HepG2 (cell line): ENCODE measurements around the gene ZNF3. TPM values are rescaled to one million over a fixed set of nuclear protein-coding genes. Genes with fewer than 3 reads are reported as not detected.

Experiments used
- ATAC-seq: fragments of 200-7000 bp; cut with Tn5 transposase; 3 replicates; pipeline ENCODE4 v1.9.1; 2020; ENCODE audit warnings: mild to moderate bottlenecking, moderate library complexity
- BruUV-seq: library from RNA; stranded (reverse); fragments of 400-500 nt; replicated peaks from 2 replicates; lab custom pipeline; 2021; lab: Mats Ljungman, UMichigan
- CTCF ChIA-PET: fragments of 300-600 bp; formaldehyde crosslinking; extraction: SDS; loops from one replicate; lab custom pipeline; 2021; ENCODE audit warnings: low total read pairs, inconsistent platforms, low intra/inter-chr PET ratio; lab: Yijun Ruan, JAX
- POLR2A ChIA-PET: fragments of 350-600 bp; sonication (Branson Sonifier 250); formaldehyde crosslinking; loops from one replicate; lab custom pipeline; 2020; ENCODE audit warnings: antibody characterized with exemption, inconsistent platforms; lab: Yijun Ruan, JAX
- DNase-seq: peaks from one replicate; pipeline ENCODE4 v3.0.0-alpha.2; 2015; ENCODE audit warnings: low spot score
- FAIRE-seq: peaks from 3 replicates; lab custom pipeline; 2011; peaks lifted over from hg19 to GRCh38; lab: Jason Lieb, UNC
- H2AFZ ChIP-seq: one replicate; pipeline ENCODE4 v1.6.1; 2011; ENCODE audit warnings: low read length, inconsistent platforms
- H3K27ac ChIP-seq: fragments of 300-600 bp; 3 replicates; pipeline ENCODE4 v1.8.0; 2011; ENCODE audit warnings: mixed run types, mild to moderate bottlenecking, mixed read lengths, low read length, inconsistent platforms; ENCODE audit not compliant: insufficient read depth; ENCODE audit errors: extremely low read length
- H3K27me3 ChIP-seq, 2 experiments: fragments of 200-600 bp in 1 of 2; 2 replicates in 1 of 2; 3 replicates in 1 of 2; pipeline versions ENCODE4 v1.6.0 to v1.8.0; 2011; ENCODE audit warnings: low read length in 2 of 2, mild to moderate bottlenecking in 2 of 2, moderate library complexity in 2 of 2, inconsistent platforms in 1 of 2; ENCODE audit not compliant: insufficient read depth in 2 of 2, control insufficient read depth in 1 of 2
- H3K36me3 ChIP-seq, 2 experiments: fragments of 200-600 bp in 1 of 2; replicated peaks in 1 of 2; 2 replicates in 1 of 2; 3 replicates in 1 of 2; pipeline versions ENCODE4 v1.5.1 to v1.8.0; 2011; ENCODE audit warnings: low read length in 2 of 2, inconsistent platforms in 1 of 2; ENCODE audit not compliant: insufficient read depth in 2 of 2, control insufficient read depth in 1 of 2
- H3K4me1 ChIP-seq: 2 replicates; pipeline ENCODE4 v1.5.1; 2012; ENCODE audit warnings: low read length, inconsistent platforms; ENCODE audit not compliant: insufficient read depth
- H3K4me2 ChIP-seq: 2 replicates; pipeline ENCODE4 v1.6.0; 2011; ENCODE audit warnings: low read depth, low read length, inconsistent platforms
- H3K4me3 ChIP-seq, 3 experiments: fragments of 200-600 bp in 1 of 3; sonication (generic), shearing (Covaris generic) in 1 of 3; replicated peaks in 1 of 3; 2 replicates each; pipeline ENCODE4 v1.5.1; 2011 to 2016; ENCODE audit warnings: low read length in 3 of 3, inconsistent platforms in 2 of 3, low read depth in 2 of 3, mild to moderate bottlenecking in 2 of 3, control low read depth in 1 of 3, mixed read lengths in 1 of 3; ENCODE audit not compliant: insufficient read depth in 1 of 3
- H3K79me2 ChIP-seq: one replicate; pipeline ENCODE4 v1.6.1; 2011; ENCODE audit warnings: low read length, inconsistent platforms; ENCODE audit not compliant: insufficient read depth
- H3K9ac ChIP-seq: 2 replicates; pipeline ENCODE4 v1.6.0; 2011; ENCODE audit warnings: mild to moderate bottlenecking, low read depth, low read length, inconsistent platforms; ENCODE audit not compliant: insufficient read depth
- H3K9me3 ChIP-seq: 2 replicates; pipeline ENCODE4 v1.5.1; 2012; ENCODE audit warnings: mild to moderate bottlenecking, low read length
- H4K20me1 ChIP-seq: 2 replicates; pipeline ENCODE4 v1.6.0; 2011; ENCODE audit warnings: inconsistent platforms, mild to moderate bottlenecking, low read length, moderate library complexity; ENCODE audit not compliant: insufficient read depth
- ARID4A ChIP-seq: sonication (generic); formaldehyde crosslinking; IDR thresholded peaks from 2 replicates; pipeline ENCODE4 v1.5.0; 2020; ENCODE audit warnings: mild to moderate bottlenecking, missing genetic modification reagents, borderline replicate concordance
- RBFOX2 ChIP-seq: fragments of 200-400 bp; formaldehyde crosslinking; IDR thresholded peaks from 2 replicates; pipeline ENCODE4 v1.6.1; 2017; ENCODE audit warnings: low read depth, mild to moderate bottlenecking, low read length
- REST ChIP-seq, 2 experiments: IDR thresholded peaks; 2 replicates each; pipeline ENCODE4 v1.6.1; 2011 to 2012; ENCODE audit warnings: low read length in 2 of 2, borderline replicate concordance in 1 of 2, low read depth in 1 of 2, mild to moderate bottlenecking in 1 of 2, moderate library complexity in 1 of 2
- SOX13 ChIP-seq, 3 experiments: fragments of 450-650 bp in 1 of 3; sonication (generic) in 1 of 3; formaldehyde crosslinking in 1 of 3; IDR thresholded peaks in 2 of 3; conservative IDR thresholded peaks in 1 of 3; 2 replicates each; pipeline versions ENCODE4 v1.5.0 to v1.6.1; 2016 to 2020; ENCODE audit warnings: antibody characterized with exemption in 1 of 3, mild to moderate bottlenecking in 1 of 3, missing compliant biosample characterization in 1 of 3, missing genetic modification reagents in 1 of 3, moderate library complexity in 1 of 3
- ZNF710 ChIP-seq: sonication (generic); formaldehyde crosslinking; IDR thresholded peaks from 2 replicates; pipeline ENCODE4 v1.5.0; 2020; ENCODE audit warnings: mild to moderate bottlenecking, missing genetic modification reagents, borderline replicate concordance
- ZSCAN9 ChIP-seq: IDR thresholded peaks from 2 replicates; pipeline ENCODE4 v1.6.1; 2016; ENCODE audit warnings: borderline replicate concordance
- WGBS: methylation state at CpG from one replicate; pipeline ENCODE4 v1.1.6; 2017; ENCODE audit warnings: low lambda C conversion rate; 5-methylcytosine and 5-hydroxymethylcytosine counted together
- in situ Hi-C: cut with HindIII; loops from 2 replicates; pipeline ENCODE4 v1.10.0; 2017; ENCODE audit warnings: low pct_unique_long_range_greater_than_20kb; ENCODE audit not compliant: extremely low pct_ligation_motif_present
- intact Hi-C: fragments of 100-400 bp; cut with micrococcal nuclease; formaldehyde crosslinking; loops from one replicate; pipeline ENCODE4 v1.10.0; 2022; ENCODE audit not compliant: unreplicated experiment
- polyA plus RNA-seq, 8 experiments: library from polyadenylated mRNA; depleted of rRNA in 3 of 8; stranded (reverse) in 7 of 8; unstranded in 1 of 8; fragments of >200 nt; fragmentation: Illumina TruSeq in 4 of 8; extraction: Trizol in 4 of 8; gene quantifications; 2 replicates each; pipeline versions ENCODE4 v1.2.1 to v1.2.3, GENCODE V29; 2011 to 2016; ENCODE audit warnings: low read depth in 4 of 8, missing spikeins in 1 of 8, mixed read lengths in 1 of 8; ENCODE audit not compliant: insufficient read depth in 1 of 8
- total RNA-seq, 5 experiments: library from RNA; depleted of rRNA; stranded (reverse); fragments of >200 nt; fragmentation: Illumina TruSeq; extraction: Trizol; gene quantifications; 2 replicates each; pipeline ENCODE4 v1.2.3, GENCODE V29; 2016; ENCODE audit warnings: low read depth in 1 of 5

The ZNF3 gene
- total and polyA plus RNA-seq, 2 of the 13 experiments (the other 11 are each of a cell fraction or from before 2014, with no cell fraction given) = 33.7 to 56.9 TPM

- POLR2A ChIA-PET = interaction anchor here (4.3 kb wide), 1 partner anchor 8 kb away, joined by 33 read pairs; the partner anchor contains the start of genes AP4M1 and MCM7
- no peaks in the 10 kb centered on the region for H3K9me3 ChIP-seq
- H3K27ac ChIP-seq = peak overlapping the region; percentile 26
- H3K9ac ChIP-seq = no peak overlapping the region
- H4K20me1 ChIP-seq = no peaks in the 10 kb centered on the region
- no peaks in the 10 kb centered on the region; a peak in 1 of 5 replicates for H3K27me3 ChIP-seq
- FAIRE-seq (no peak), DNase-seq (no peak), ATAC-seq (no peak)
- no peak for TF ChIP-seq ZSCAN9 (CRISPR knock-in tag)
- TF ChIP-seq ARID4A = peak; percentile 27; the same call in 1 of the 2 replicates
- TF ChIP-seq RBFOX2 = peak; percentile 16; the same call in 1 of the 2 replicates
- in situ Hi-C loops = no loop called here
- H3K4me2 ChIP-seq = no peak overlapping the region
- CTCF ChIA-PET = no interaction called here
- no peak overlapping the region for H3K4me3 ChIP-seq
- peaks cover 12% of the 10 kb centered on the region for H3K79me2 ChIP-seq
- intact Hi-C loops = no loop called here
- 96% methylated on average over 9 of the region's 13 CpGs for WGBS
- no TSS peak for BruUV-seq
- peaks cover 51 to 80% of the 10 kb centered on the region in 2 experiments for H3K36me3 ChIP-seq
- peaks cover 31% of the 10 kb centered on the region for H3K4me1 ChIP-seq
- H2AFZ ChIP-seq = no peak overlapping the region
Measured at GRCh38 chr7:100093498-100093897, 12.0 kb upstream of the ZNF3 start.

GRCh38 chr7:100093054-100093453, 11.5 kb upstream of the ZNF3 start:
- Histone ChIP-seq H3K27ac (peak overlapping the region; percentile 26), H3K36me3 (peaks cover 47 to 75% of the 10 kb centered on the region in 2 experiments), H4K20me1 (no peaks in the 10 kb centered on the region), H3K27me3 (no peaks in the 10 kb centered on the region; a peak in 1 of 5 replicates), H3K4me3 (no peak overlapping the region), H3K4me2 (no peak overlapping the region), H2AFZ (no peak overlapping the region), H3K4me1 (peaks cover 35% of the 10 kb centered on the region), H3K79me2 (peaks cover 10% of the 10 kb centered on the region), H3K9ac (no peak overlapping the region), H3K9me3 (no peaks in the 10 kb centered on the region)
- in situ Hi-C loops = no loop called here
- intact Hi-C loops = no loop called here
- ATAC-seq (peak; percentile 2; the same call in 1 of the 3 replicates), DNase-seq (no peak), FAIRE-seq (no peak)
- WGBS = 87% methylated on average over 8 of the region's 8 CpGs
- TSS peak; percentile 30 for BruUV-seq
- POLR2A ChIA-PET = interaction anchor here (4.3 kb wide), 1 partner anchor 8 kb away, joined by 33 read pairs; the partner anchor contains the start of genes AP4M1 and MCM7
- CTCF ChIA-PET = no interaction called here
- TF ChIP-seq ZNF710 (CRISPR knock-in tag) (no peak), REST (IDR thresholded peaks at IDR 0.05; ENCODE audit: borderline replicate concordance in 1 of 2, low read depth in 1 of 2, low read length in 2 of 2) (no peak), SOX13 (IDR thresholded peaks at IDR 0.05) (no peak), SOX13 (CRISPR knock-in tag; conservative IDR thresholded peaks at IDR 0.05 in 1 of 2, IDR thresholded peaks at IDR 0.05 in 1 of 2) (peak in 1 of 2 experiments; percentile 15; a peak in 1 of 4 replicates)
